ENCODE data around the gene DHX16. TPM values are rescaled to one million over a fixed set of nuclear protein-coding genes. Genes with fewer than 3 reads are reported as not detected.
A peak's percentile ranks its signal among the peaks of the same experiment; 100 is the strongest.

The DHX16 gene
- total and polyA plus RNA-seq, 9 of the 15 experiments (the other 6 are each of a cell fraction or from before 2014, with no cell fraction given) = 14.6 to 66.1 (median 47.5) TPM

DNA sequence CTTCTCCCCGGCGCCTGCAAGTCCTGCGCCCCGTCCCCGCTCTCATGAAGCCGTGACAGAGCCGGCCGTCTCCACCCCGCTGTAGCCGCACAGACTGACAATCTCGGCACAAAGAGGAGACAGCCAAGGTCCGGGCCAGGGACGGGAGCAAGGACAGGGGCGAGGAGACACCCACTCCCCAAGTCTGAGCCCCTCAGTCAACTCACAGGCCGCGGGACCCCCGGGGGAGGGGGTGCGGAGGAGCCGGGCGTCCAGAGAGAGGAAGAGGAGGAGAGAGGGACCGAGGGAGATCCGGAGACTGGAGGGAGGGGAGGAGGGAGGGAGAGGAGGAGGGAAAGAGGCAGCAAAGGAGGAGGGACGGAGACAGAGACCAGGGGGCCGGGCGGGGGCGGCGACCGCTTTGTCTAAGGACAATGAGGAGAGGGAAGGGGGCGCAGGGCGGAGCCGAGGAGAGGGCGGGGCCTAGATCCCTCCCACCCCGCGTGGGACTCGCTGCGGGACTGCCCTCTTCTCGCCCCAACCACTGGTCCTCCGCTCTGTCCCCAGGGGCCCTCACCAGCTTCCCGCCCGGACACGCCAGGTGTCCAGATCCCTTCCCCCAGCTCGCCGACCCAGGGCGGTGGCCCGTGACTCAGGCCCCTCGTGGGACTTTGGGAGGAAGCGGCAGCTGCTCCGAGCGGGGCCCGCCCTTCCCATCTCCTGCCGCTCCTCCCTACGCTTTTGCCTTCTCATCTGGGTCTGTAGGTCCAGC is 14.3 kb upstream of the DHX16 start (continued):
- TF ChIP-seq TFAP4 (CRISPR knock-in tag; IDR thresholded peaks at IDR 0.05; ENCODE audit: borderline replicate concordance) (peak; percentile 95), MAZ (CRISPR knock-in tag; conservative IDR thresholded peaks at IDR 0.05 in 1 of 2, IDR thresholded peaks at IDR 0.05 in 1 of 2) (peak in 1 of 2 experiments; percentile 90), CREB1 (IDR thresholded peaks at IDR 0.05) (peak; percentile 56), CREB1 (CRISPR knock-in tag; IDR thresholded peaks at IDR 0.05) (no peak; the same call in none of the 2 replicates), NFRKB (IDR thresholded peaks at IDR 0.05; ENCODE audit: low read depth) (peak; percentile 63), MITF (IDR thresholded peaks at IDR 0.05) (peak; percentile 85; the same call in 1 of the 2 replicates), LARP7 (IDR thresholded peaks at IDR 0.05) (peak; percentile 49; the same call in 1 of the 2 replicates), JUN (IDR thresholded peaks at IDR 0.05; ENCODE audit: borderline replicate concordance, low read depth, low read length) (peak; percentile 42; the same call in 1 of the 2 replicates), JUN (CRISPR knock-in tag; IDR thresholded peaks at IDR 0.05; ENCODE audit: borderline replicate concordance) (peak; percentile 30; the same call in 1 of the 2 replicates), CTBP1 (IDR thresholded peaks at IDR 0.05; ENCODE audit: borderline replicate concordance) (peak; percentile 92; the same call in 1 of the 2 replicates), SREBF1 (IDR thresholded peaks at IDR 0.05; ENCODE audit: borderline replicate concordance, low read depth, low read length) (no peak), HDGF (IDR thresholded peaks at IDR 0.05) (peak; percentile 35; the same call in 1 of the 2 replicates), TAF9B (IDR thresholded peaks at IDR 0.05; ENCODE audit: partially characterized antibody) (no peak), CBX2 (IDR thresholded peaks at IDR 0.05; ENCODE audit: insufficient read depth, low read length, poor library complexity, severe bottlenecking) (no peak), PURB (CRISPR knock-in tag; IDR thresholded peaks at IDR 0.05; ENCODE audit: low read depth) (no peak), ATF7 (IDR thresholded peaks at IDR 0.05) (peak; percentile 68; the same call in 1 of the 2 replicates), ZNF766 (CRISPR knock-in tag; conservative IDR thresholded peaks at IDR 0.05) (0 out of 2 replicates have a peak, but pooled peaks have one; percentile 8), FIP1L1 (IDR thresholded peaks at IDR 0.05; ENCODE audit: low read depth, low read length, poor library complexity, severe bottlenecking) (peak; percentile 83), CLOCK (CRISPR knock-in tag; IDR thresholded peaks at IDR 0.05; ENCODE audit: borderline replicate concordance) (0 out of 2 replicates have a peak, but pooled peaks have one; percentile 3), SMARCA5 (IDR thresholded peaks at IDR 0.05) (peak; percentile 72; the same call in 1 of the 2 replicates), ZBTB2 (IDR thresholded peaks at IDR 0.05) (peak; percentile 94)

All from K562 (cell line).